Neural cell (in vitro differentiated cells): ENCODE measurements around the gene DGKB. TPM values are rescaled to one million over a fixed set of nuclear protein-coding genes. Genes with fewer than 3 reads are reported as not detected.

Experiments used
- H2AFZ ChIP-seq: fragments of 200-600, 300-800 bp; sonication (generic), shearing (Covaris generic); 2 replicates; pipeline ENCODE4 v1.6.0; 2014; ENCODE audit warnings: low read depth, mild to moderate bottlenecking, antibody characterized with exemption, low read length, moderate library complexity
- H3F3A ChIP-seq: fragments of 200-600 bp; shearing (Covaris generic); 2 replicates; pipeline ENCODE4 v1.6.1; 2016; ENCODE audit warnings: mild to moderate bottlenecking, moderate library complexity, mixed read lengths, antibody characterized with exemption, low read length; ENCODE audit not compliant: insufficient read depth, poor library complexity, severe bottlenecking
- H3K27ac ChIP-seq: fragments of 200-600, 300-800 bp; sonication (generic), shearing (Covaris generic); 2 replicates; pipeline ENCODE4 v1.5.1; 2014; ENCODE audit warnings: mild to moderate bottlenecking, low read length, moderate library complexity
- H3K27me3 ChIP-seq: fragments of 300-800, 200-600 bp; sonication (generic), shearing (Covaris generic); 2 replicates; pipeline ENCODE4 v1.6.0; 2014; ENCODE audit warnings: mild to moderate bottlenecking, low read depth, low read length, moderate library complexity; ENCODE audit not compliant: insufficient read depth
- H3K36me3 ChIP-seq: fragments of 300-800, 200-600 bp; sonication (generic), shearing (Covaris generic); 2 replicates; pipeline ENCODE4 v1.5.1; 2014; ENCODE audit warnings: mild to moderate bottlenecking, antibody characterized with exemption, low read length, moderate library complexity; ENCODE audit not compliant: insufficient read depth
- H3K4me2 ChIP-seq: fragments of 300-800, 200-600 bp; sonication (generic), shearing (Covaris generic); 2 replicates; pipeline ENCODE4 v1.6.0; 2014; ENCODE audit warnings: mild to moderate bottlenecking, low read length
- H3K4me3 ChIP-seq: fragments of 300-800, 200-600 bp; sonication (generic), shearing (Covaris generic); 2 replicates; pipeline ENCODE4 v1.5.1; 2014; ENCODE audit warnings: mild to moderate bottlenecking, low read length, moderate library complexity
- H3K79me2 ChIP-seq: fragments of 200-600 bp; shearing (Covaris generic); replicated peaks from 2 replicates; pipeline ENCODE4 v1.6.0; 2014; ENCODE audit warnings: mild to moderate bottlenecking, low read length, moderate library complexity; ENCODE audit not compliant: insufficient read depth
- H3K9ac ChIP-seq: fragments of 300-800, 200-600 bp; sonication (generic), shearing (Covaris generic); 2 replicates; pipeline ENCODE4 v1.6.1; 2016; ENCODE audit warnings: mild to moderate bottlenecking, low read length, mixed read lengths
- H3K9me2 ChIP-seq: fragments of 200-600 bp; shearing (Covaris generic); 2 replicates; pipeline ENCODE4 v1.6.1; 2016; ENCODE audit warnings: mild to moderate bottlenecking, low read length, mixed read lengths; ENCODE audit not compliant: insufficient read depth
- H3K9me3 ChIP-seq: fragments of 200-600, 300-800 bp; sonication (generic), shearing (Covaris generic); 2 replicates; pipeline ENCODE4 v1.6.1; 2016; ENCODE audit warnings: mild to moderate bottlenecking, mixed run types, low read length, moderate library complexity, mixed read lengths
- H4K20me1 ChIP-seq: fragments of 200-600 bp; shearing (Covaris generic); 2 replicates; pipeline ENCODE4 v1.6.1; 2016; ENCODE audit warnings: mild to moderate bottlenecking, mixed run types; ENCODE audit not compliant: insufficient read depth
- CTCF ChIP-seq: fragments of 450-650 bp; IDR thresholded peaks from 2 replicates; pipeline ENCODE4 v1.5.1; 2014; ENCODE audit warnings: antibody characterized with exemption, mild to moderate bottlenecking, moderate library complexity; ENCODE audit not compliant: poor library complexity, severe bottlenecking
- EP300 ChIP-seq: fragments of 450-650 bp; conservative IDR thresholded peaks from 2 replicates; pipeline ENCODE4 v1.6.1; 2014; ENCODE audit warnings: antibody characterized with exemption, mild to moderate bottlenecking, moderate library complexity; ENCODE audit not compliant: poor library complexity, severe bottlenecking
- EZH2 ChIP-seq: fragments of 200-600, 300-800 bp; shearing (Covaris generic), sonication (generic); IDR thresholded peaks from 2 replicates; pipeline ENCODE4 v1.6.1; 2014; ENCODE audit warnings: antibody characterized with exemption, low read length, borderline replicate concordance, mild to moderate bottlenecking; ENCODE audit not compliant: insufficient read depth, poor library complexity, severe bottlenecking
- MXI1 ChIP-seq: fragments of 450-650 bp; conservative IDR thresholded peaks from 2 replicates; pipeline ENCODE4 v1.6.1; 2014; ENCODE audit warnings: antibody characterized with exemption, mild to moderate bottlenecking; ENCODE audit not compliant: poor library complexity, severe bottlenecking
- POLR2AphosphoS5 ChIP-seq: IDR thresholded peaks from 2 replicates; pipeline ENCODE4 v1.6.1; 2012
- RAD21 ChIP-seq: fragments of 450-650 bp; conservative IDR thresholded peaks from 2 replicates; pipeline ENCODE4 v1.6.1; 2014; ENCODE audit warnings: antibody characterized with exemption, mild to moderate bottlenecking, moderate library complexity
- SMC3 ChIP-seq: fragments of 450-650 bp; conservative IDR thresholded peaks from 2 replicates; pipeline ENCODE4 v1.6.1; 2014; ENCODE audit warnings: antibody characterized with exemption, mild to moderate bottlenecking, moderate library complexity; ENCODE audit not compliant: poor library complexity
- TAF1 ChIP-seq: IDR thresholded peaks from 2 replicates; pipeline ENCODE4 v1.6.1; 2012; ENCODE audit warnings: low read depth
- polyA plus RNA-seq: library from polyadenylated mRNA; depleted of rRNA; stranded (reverse); fragments of >200 nt; gene quantifications from 2 replicates; pipeline ENCODE4 v1.2.3, GENCODE V29; 2014
- TF ChIP-seq, protein P1 (sequence below): IDR thresholded peaks from 2 replicates; pipeline ENCODE4 v1.6.1; 2012; ENCODE audit warnings: borderline replicate concordance

DGKB gene
- polyA plus RNA-seq, 1 donor from 2014 or later = 0.20 TPM

GRCh38 chr7:14691034-14691433 lies 211.5 kb downstream of the DGKB start:
- no peaks in the 10 kb centered on the region for H3K27me3 ChIP-seq
- no peak for TF ChIP-seq TAF1
- TF ChIP-seq EP300 = no peak
- TF ChIP-seq POLR2AphosphoS5 = no peak
- no peak for TF ChIP-seq MXI1
- no peak for TF ChIP-seq SMC3
- TF ChIP-seq RAD21 = no peak
- TF ChIP-seq EZH2 = no peak
- TF ChIP-seq, protein P1, sequence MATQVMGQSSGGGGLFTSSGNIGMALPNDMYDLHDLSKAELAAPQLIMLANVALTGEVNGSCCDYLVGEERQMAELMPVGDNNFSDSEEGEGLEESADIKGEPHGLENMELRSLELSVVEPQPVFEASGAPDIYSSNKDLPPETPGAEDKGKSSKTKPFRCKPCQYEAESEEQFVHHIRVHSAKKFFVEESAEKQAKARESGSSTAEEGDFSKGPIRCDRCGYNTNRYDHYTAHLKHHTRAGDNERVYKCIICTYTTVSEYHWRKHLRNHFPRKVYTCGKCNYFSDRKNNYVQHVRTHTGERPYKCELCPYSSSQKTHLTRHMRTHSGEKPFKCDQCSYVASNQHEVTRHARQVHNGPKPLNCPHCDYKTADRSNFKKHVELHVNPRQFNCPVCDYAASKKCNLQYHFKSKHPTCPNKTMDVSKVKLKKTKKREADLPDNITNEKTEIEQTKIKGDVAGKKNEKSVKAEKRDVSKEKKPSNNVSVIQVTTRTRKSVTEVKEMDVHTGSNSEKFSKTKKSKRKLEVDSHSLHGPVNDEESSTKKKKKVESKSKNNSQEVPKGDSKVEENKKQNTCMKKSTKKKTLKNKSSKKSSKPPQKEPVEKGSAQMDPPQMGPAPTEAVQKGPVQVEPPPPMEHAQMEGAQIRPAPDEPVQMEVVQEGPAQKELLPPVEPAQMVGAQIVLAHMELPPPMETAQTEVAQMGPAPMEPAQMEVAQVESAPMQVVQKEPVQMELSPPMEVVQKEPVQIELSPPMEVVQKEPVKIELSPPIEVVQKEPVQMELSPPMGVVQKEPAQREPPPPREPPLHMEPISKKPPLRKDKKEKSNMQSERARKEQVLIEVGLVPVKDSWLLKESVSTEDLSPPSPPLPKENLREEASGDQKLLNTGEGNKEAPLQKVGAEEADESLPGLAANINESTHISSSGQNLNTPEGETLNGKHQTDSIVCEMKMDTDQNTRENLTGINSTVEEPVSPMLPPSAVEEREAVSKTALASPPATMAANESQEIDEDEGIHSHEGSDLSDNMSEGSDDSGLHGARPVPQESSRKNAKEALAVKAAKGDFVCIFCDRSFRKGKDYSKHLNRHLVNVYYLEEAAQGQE = no peak
- no peak for TF ChIP-seq CTCF

DNA sequence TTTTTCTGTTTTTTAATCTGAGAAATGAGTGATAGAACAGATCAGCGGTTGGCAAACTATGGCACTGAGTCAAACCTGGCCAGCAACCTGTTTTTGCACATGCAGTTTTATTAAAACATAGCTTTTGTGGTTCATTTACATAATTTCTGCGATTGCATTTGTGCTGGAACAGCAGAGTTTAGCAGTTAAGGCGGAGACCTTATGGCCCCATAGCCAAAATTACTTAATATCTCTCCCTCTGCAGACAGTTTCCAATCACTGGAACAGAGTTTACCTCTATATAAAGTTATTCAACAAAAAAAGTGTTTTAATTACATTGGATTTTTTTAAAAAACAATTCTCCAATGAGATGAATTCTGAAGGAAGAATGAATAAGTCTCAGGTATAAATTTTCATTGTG lies 212.1 kb downstream of the DGKB start:
- Histone ChIP-seq H3K4me2 (no peak overlapping the region), H3K36me3 (no peaks in the 10 kb centered on the region), H3K79me2 (no peaks in the 10 kb centered on the region), H3K9ac (no peak overlapping the region), H3F3A (no peaks in the 10 kb centered on the region), H3K9me3 (no peaks in the 10 kb centered on the region), H2AFZ (no peak overlapping the region), H3K27me3 (no peaks in the 10 kb centered on the region), H3K9me2 (no peaks in the 10 kb centered on the region), H3K4me3 (no peak overlapping the region), H4K20me1 (no peaks in the 10 kb centered on the region), H3K27ac (no peak overlapping the region)
- TF ChIP-seq CTCF = no peak
- no peak for TF ChIP-seq SMC3
- TF ChIP-seq, protein P1 = no peak
- TF ChIP-seq MXI1 = no peak
- no peak for TF ChIP-seq EP300

More at GRCh38 chr7:14691034-14691433, 211.5 kb downstream of the DGKB start:
- Histone ChIP-seq H3K36me3 (no peaks in the 10 kb centered on the region), H3K27ac (no peak overlapping the region), H3K9ac (no peak overlapping the region), H3K9me3 (no peaks in the 10 kb centered on the region), H4K20me1 (no peaks in the 10 kb centered on the region), H3K4me2 (no peak overlapping the region), H3F3A (no peaks in the 10 kb centered on the region), H3K9me2 (no peaks in the 10 kb centered on the region), H3K4me3 (no peak overlapping the region), H3K79me2 (no peaks in the 10 kb centered on the region), H2AFZ (no peak overlapping the region)
